Tibial nerve (tissue), 4 donors: Measurements from ENCODE around the gene C16orf54.
"Not testable (repeated sequence)": the region's sequence is repeated elsewhere in the genome, so short reads cannot be mapped to it uniquely, and the experiment has no call there.

Source experiments
- CTCF ChIP-seq, 5 experiments: fragments of 200-600 bp in 3 of 5; fragments of 450-650 bp in 2 of 5; sonication (generic) in 3 of 5; IDR thresholded peaks; one replicate each; pipeline ENCODE4 v1.5.1; 2016 to 2019; ENCODE audit warnings: antibody characterized with exemption in 5 of 5, mild to moderate bottlenecking in 3 of 5, moderate library complexity in 2 of 5
- EP300 ChIP-seq, 2 donors: sonication (generic); formaldehyde crosslinking; IDR thresholded peaks; one replicate each; pipeline ENCODE4 v1.6.1; 2017; ENCODE audit warnings: antibody characterized with exemption in 2 of 2, mild to moderate bottlenecking in 1 of 2
- POLR2A ChIP-seq, 2 donors: fragments of 450-650 bp; IDR thresholded peaks; one replicate each; pipeline ENCODE4 v1.6.1; 2017; ENCODE audit warnings: antibody characterized with exemption in 2 of 2, mild to moderate bottlenecking in 2 of 2, moderate library complexity in 2 of 2

- not testable (repeated sequence) for TF ChIP-seq CTCF, POLR2A, EP300 (IDR thresholded peaks at IDR 0.05)
These were observed 13.8 kb downstream of the C16orf54 start for GRCh38 chr16:29731768-29732601.
